ENCODE results near the gene PATE4.

PATE4 gene, protein sequence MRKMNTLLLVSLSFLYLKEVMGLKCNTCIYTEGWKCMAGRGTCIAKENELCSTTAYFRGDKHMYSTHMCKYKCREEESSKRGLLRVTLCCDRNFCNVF

DNA sequence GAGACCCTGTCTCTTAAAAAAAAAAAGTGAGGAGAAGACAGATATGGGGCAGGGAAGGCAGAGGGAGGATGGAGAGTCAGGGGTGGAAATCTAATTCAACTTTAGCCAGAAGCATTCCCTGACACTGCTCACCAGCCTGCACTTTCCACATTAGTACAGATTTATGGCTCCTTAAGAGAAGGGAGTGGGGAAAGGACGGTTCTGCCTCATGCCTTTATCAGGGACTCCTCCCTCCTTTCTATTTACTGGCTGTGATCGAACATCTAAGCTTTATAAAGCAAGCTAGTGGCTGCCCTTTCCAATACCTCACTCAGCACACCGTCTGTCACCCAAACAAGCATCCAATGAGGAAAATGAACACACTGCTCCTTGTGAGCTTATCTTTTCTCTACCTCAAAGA, at the start of gene PATE4:
Gene PATE4, plus strand, starts transcription at position 301 of the 400 bp plus-strand sequence. Its CDS starts 44 bp downstream, at position 345.
- H3K27ac ChIP-seq = no peak within 1 kb of the TSS
- H3K4me2 ChIP-seq = no peak within 1 kb of the TSS
- no peak within 1 kb of the TSS for H3K4me3 ChIP-seq (IDR thresholded peaks at IDR 0.05; ENCODE audit: insufficient read depth, low read depth, low read length)
- H3K9ac ChIP-seq = no peak within 1 kb of the TSS
- no peaks in the 10 kb centered on the region for H3K79me2 ChIP-seq (ENCODE audit: insufficient read depth, low read depth)
- no peak within 1 kb of the TSS for H2AFZ ChIP-seq (ENCODE audit: low read depth)
- no peaks in the 10 kb centered on the region for H3K27me3 ChIP-seq (ENCODE audit: insufficient read depth, low read depth)
- no peaks in the 10 kb centered on the region for H4K20me1 ChIP-seq (ENCODE audit: insufficient read depth)
- no peaks in the 10 kb centered on the region for H3K36me3 ChIP-seq (ENCODE audit: insufficient read depth)
- no peaks in the 10 kb centered on the region for H3K4me1 ChIP-seq (ENCODE audit: low read depth, poor library complexity, severe bottlenecking)
- TF ChIP-seq CTCF (conservative IDR thresholded peaks at IDR 0.05; ENCODE audit: low read depth, low read length) = no peak

DNA sequence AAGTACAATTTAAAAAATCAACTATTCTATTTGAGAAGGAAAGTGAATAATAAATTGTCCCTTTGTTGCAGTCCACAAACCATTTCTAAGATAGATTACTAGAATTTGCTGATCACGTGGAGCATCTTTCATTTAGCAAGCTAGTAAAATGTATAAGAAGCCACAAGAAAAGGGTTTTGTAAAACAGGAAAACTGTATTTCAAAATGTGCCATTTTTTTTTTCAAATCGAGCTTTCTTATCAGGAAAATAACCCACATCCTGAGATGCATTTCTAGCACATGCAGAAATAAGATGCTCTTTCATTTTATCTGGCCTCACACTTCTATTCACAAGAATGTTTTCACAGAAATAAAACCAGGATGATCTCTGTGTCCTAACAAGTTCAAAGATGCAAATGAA, 48.4 kb upstream of the PATE4 start:
- H3K4me2 ChIP-seq = no peak overlapping the region
- no peaks in the 10 kb centered on the region for H3K79me2 ChIP-seq (ENCODE audit: insufficient read depth, low read depth)
- no peak overlapping the region for H3K27ac ChIP-seq
- no peak overlapping the region for H3K9ac ChIP-seq
- H3K4me3 ChIP-seq (IDR thresholded peaks at IDR 0.05; ENCODE audit: insufficient read depth, low read depth, low read length) = no peak overlapping the region
- H2AFZ ChIP-seq (ENCODE audit: low read depth) = no peak overlapping the region
- TF ChIP-seq CTCF (conservative IDR thresholded peaks at IDR 0.05; ENCODE audit: low read depth, low read length) = no peak
- no peaks in the 10 kb centered on the region for H4K20me1 ChIP-seq (ENCODE audit: insufficient read depth)
- no peaks in the 10 kb centered on the region for H3K4me1 ChIP-seq (ENCODE audit: low read depth, poor library complexity, severe bottlenecking)
- H3K36me3 ChIP-seq (ENCODE audit: insufficient read depth) = no peaks in the 10 kb centered on the region
- H3K27me3 ChIP-seq (ENCODE audit: insufficient read depth, low read depth) = no peaks in the 10 kb centered on the region

GRCh38 chr11:125787827-125788226, 45.3 kb upstream of the PATE4 start, which contains the start of gene PATE3:
TSS of gene PATE3 (plus strand) at chr11:125788127. CDS start at chr11:125788152, 25 bp downstream.
- H2AFZ ChIP-seq (ENCODE audit: low read depth) = no peak within 1 kb of the TSS
- no peak within 1 kb of the TSS for H3K4me2 ChIP-seq
- H3K27ac ChIP-seq = no peak within 1 kb of the TSS
- H3K27me3 ChIP-seq (ENCODE audit: insufficient read depth, low read depth) = no peaks in the 10 kb centered on the region
- no peaks in the 10 kb centered on the region for H3K79me2 ChIP-seq (ENCODE audit: insufficient read depth, low read depth)
- H3K9ac ChIP-seq = no peak within 1 kb of the TSS
- no peaks in the 10 kb centered on the region for H3K4me1 ChIP-seq (ENCODE audit: low read depth, poor library complexity, severe bottlenecking)
- H3K36me3 ChIP-seq (ENCODE audit: insufficient read depth) = no peaks in the 10 kb centered on the region
- no peaks in the 10 kb centered on the region for H4K20me1 ChIP-seq (ENCODE audit: insufficient read depth)
- H3K4me3 ChIP-seq (IDR thresholded peaks at IDR 0.05; ENCODE audit: insufficient read depth, low read depth, low read length) = no peak within 1 kb of the TSS
- TF ChIP-seq CTCF (conservative IDR thresholded peaks at IDR 0.05; ENCODE audit: low read depth, low read length) = no peak

GRCh38 chr11:125790825-125791224, 42.3 kb upstream of the PATE4 start:
- Histone ChIP-seq H3K4me1 (ENCODE audit: low read depth, poor library complexity, severe bottlenecking) (no peaks in the 10 kb centered on the region), H3K79me2 (ENCODE audit: insufficient read depth, low read depth) (no peaks in the 10 kb centered on the region), H2AFZ (ENCODE audit: low read depth) (no peak overlapping the region), H3K27me3 (ENCODE audit: insufficient read depth, low read depth) (no peaks in the 10 kb centered on the region), H3K9ac (no peak overlapping the region), H4K20me1 (ENCODE audit: insufficient read depth) (no peaks in the 10 kb centered on the region), H3K4me2 (no peak overlapping the region), H3K4me3 (IDR thresholded peaks at IDR 0.05; ENCODE audit: insufficient read depth, low read depth, low read length) (no peak overlapping the region), H3K36me3 (ENCODE audit: insufficient read depth) (no peaks in the 10 kb centered on the region), H3K27ac (no peak overlapping the region)
- TF ChIP-seq CTCF (conservative IDR thresholded peaks at IDR 0.05; ENCODE audit: low read depth, low read length) = no peak
